Vagina (tissue), 2 donors: ENCODE results near the gene VPS18. TPM values are rescaled to one million over a fixed set of nuclear protein-coding genes. Genes with fewer than 3 reads are reported as not detected.
"Not testable (repeated sequence)": the region's sequence is repeated elsewhere in the genome, so short reads cannot be mapped to it uniquely, and the experiment has no call there.

ENCODE experiments used
- DNase-seq, 2 donors: peaks; one replicate each; pipeline ENCODE4 v3.0.0-alpha.2; 2017; ENCODE audit errors: extremely low spot score in 2 of 2
- H3K27ac ChIP-seq: fragments of 200-600 bp; sonication (generic); one replicate; pipeline ENCODE4 v1.5.1; 2019
- H3K27me3 ChIP-seq: fragments of 200-600 bp; sonication (generic); one replicate; pipeline ENCODE4 v1.5.1; 2019
- H3K36me3 ChIP-seq, 2 donors: fragments of 200-600 bp; sonication (generic); one replicate each; pipeline ENCODE4 v1.5.1; 2017 to 2019
- H3K4me1 ChIP-seq: fragments of 200-600 bp; sonication (generic); one replicate; pipeline ENCODE4 v1.5.1; 2019
- H3K4me3 ChIP-seq, 2 donors: fragments of 200-600 bp; sonication (generic); 1 replicate in 1 of 2; 2 replicates in 1 of 2; pipeline ENCODE4 v1.5.1; 2016 to 2019
- H3K9me3 ChIP-seq: fragments of 200-600 bp; sonication (generic); one replicate; pipeline ENCODE4 v1.5.1; 2019
- POLR2A ChIP-seq, 2 donors: fragments of 450-650 bp; IDR thresholded peaks; one replicate each; pipeline ENCODE4 v1.6.1; 2017; ENCODE audit warnings: antibody characterized with exemption in 2 of 2, mild to moderate bottlenecking in 2 of 2, moderate library complexity in 2 of 2
- POLR2AphosphoS5 ChIP-seq, 2 donors: sonication (generic); formaldehyde crosslinking; IDR thresholded peaks; one replicate each; pipeline ENCODE4 v1.9.0; 2017; ENCODE audit warnings: antibody characterized with exemption in 2 of 2, mild to moderate bottlenecking in 2 of 2, low read depth in 1 of 2; ENCODE audit not compliant: insufficient read depth in 1 of 2
- intact Hi-C: fragments of 100-400 bp; cut with DNase I; formaldehyde crosslinking; loops from one replicate; pipeline ENCODE4 v1.15.1; 2023
- total RNA-seq: library from RNA; depleted of rRNA; stranded (reverse); fragments of >200 nt; gene quantifications from one replicate; pipeline ENCODE4 v1.2.3, GENCODE V29; 2016
- TF ChIP-seq, protein P1 (sequence below), 3 experiments: fragments of 450-650 bp in 2 of 3; fragments of 200-600 bp in 1 of 3; sonication (generic) in 1 of 3; IDR thresholded peaks; one replicate each; pipeline ENCODE4 v1.5.1; 2017 to 2019; ENCODE audit warnings: antibody characterized with exemption in 3 of 3, mild to moderate bottlenecking in 2 of 3, moderate library complexity in 2 of 3

Gene VPS18
- total RNA-seq, 1 donor from 2014 or later, result 21.4 TPM

DNA sequence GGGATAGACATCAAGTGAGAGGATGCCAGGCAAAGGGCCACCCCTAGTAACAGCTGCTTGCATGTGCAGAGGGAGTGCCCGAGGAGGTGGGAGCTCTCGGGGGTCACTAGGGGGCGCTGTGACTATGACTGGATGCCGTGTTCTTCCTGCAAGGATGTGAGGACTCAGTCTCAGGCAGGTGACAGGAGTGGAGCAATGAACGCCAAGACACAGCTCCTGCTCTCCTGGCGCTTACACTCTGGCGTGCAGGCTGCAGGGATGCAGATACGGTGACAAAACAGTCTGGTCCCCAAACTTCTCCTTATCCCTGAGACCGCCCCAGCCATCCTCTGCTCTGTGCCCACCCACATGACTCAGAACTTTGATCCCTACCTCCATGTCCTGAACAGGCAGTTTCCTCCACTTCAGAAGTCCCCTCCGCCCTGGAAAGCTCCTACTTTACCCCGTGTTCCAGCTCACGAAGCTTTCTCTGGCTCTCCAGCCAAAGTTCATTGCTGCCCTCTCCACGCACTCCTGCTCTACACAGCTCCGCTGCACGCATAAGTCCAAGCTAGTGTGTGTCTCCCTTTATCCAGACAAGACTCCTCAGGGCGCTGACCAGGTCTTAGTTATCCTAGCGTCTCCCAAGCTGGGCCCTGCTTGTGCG is 34.9 kb upstream of the VPS18 start:
- intact Hi-C loops, result loop anchor here (5.0 kb wide), 1 partner anchor 33 kb away; the partner anchor contains the start of gene VPS18
- H3K27ac ChIP-seq, result no peak overlapping the region
- peaks cover 15% of the 10 kb centered on the region for H3K4me1 ChIP-seq
- TF ChIP-seq POLR2A (IDR thresholded peaks at IDR 0.05) (no peak), POLR2AphosphoS5 (IDR thresholded peaks at IDR 0.05; ENCODE audit: insufficient read depth in 1 of 2, low read depth in 1 of 2) (peak in 1 of 2 donors; percentile 43)
- TF ChIP-seq, protein P1, sequence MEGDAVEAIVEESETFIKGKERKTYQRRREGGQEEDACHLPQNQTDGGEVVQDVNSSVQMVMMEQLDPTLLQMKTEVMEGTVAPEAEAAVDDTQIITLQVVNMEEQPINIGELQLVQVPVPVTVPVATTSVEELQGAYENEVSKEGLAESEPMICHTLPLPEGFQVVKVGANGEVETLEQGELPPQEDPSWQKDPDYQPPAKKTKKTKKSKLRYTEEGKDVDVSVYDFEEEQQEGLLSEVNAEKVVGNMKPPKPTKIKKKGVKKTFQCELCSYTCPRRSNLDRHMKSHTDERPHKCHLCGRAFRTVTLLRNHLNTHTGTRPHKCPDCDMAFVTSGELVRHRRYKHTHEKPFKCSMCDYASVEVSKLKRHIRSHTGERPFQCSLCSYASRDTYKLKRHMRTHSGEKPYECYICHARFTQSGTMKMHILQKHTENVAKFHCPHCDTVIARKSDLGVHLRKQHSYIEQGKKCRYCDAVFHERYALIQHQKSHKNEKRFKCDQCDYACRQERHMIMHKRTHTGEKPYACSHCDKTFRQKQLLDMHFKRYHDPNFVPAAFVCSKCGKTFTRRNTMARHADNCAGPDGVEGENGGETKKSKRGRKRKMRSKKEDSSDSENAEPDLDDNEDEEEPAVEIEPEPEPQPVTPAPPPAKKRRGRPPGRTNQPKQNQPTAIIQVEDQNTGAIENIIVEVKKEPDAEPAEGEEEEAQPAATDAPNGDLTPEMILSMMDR (IDR thresholded peaks at IDR 0.05), result peak in 2 of 3 experiments; percentile 58 to 62
- no peaks in the 10 kb centered on the region for H3K9me3 ChIP-seq
- no peak for DNase-seq
- no peaks in the 10 kb centered on the region for H3K36me3 ChIP-seq
- no peak overlapping the region for H3K4me3 ChIP-seq
- no peaks in the 10 kb centered on the region for H3K27me3 ChIP-seq

- H3K36me3 ChIP-seq, H3K9me3 ChIP-seq, H3K4me3 ChIP-seq, H3K27me3 ChIP-seq, DNase-seq, intact Hi-C loops, H3K27ac ChIP-seq: not testable (repeated sequence)
- H3K4me1 ChIP-seq, result peaks cover 15% of the 10 kb centered on the region
Measured at GRCh38 chr15:40861147-40861546, 33.1 kb upstream of the VPS18 start.

DNA sequence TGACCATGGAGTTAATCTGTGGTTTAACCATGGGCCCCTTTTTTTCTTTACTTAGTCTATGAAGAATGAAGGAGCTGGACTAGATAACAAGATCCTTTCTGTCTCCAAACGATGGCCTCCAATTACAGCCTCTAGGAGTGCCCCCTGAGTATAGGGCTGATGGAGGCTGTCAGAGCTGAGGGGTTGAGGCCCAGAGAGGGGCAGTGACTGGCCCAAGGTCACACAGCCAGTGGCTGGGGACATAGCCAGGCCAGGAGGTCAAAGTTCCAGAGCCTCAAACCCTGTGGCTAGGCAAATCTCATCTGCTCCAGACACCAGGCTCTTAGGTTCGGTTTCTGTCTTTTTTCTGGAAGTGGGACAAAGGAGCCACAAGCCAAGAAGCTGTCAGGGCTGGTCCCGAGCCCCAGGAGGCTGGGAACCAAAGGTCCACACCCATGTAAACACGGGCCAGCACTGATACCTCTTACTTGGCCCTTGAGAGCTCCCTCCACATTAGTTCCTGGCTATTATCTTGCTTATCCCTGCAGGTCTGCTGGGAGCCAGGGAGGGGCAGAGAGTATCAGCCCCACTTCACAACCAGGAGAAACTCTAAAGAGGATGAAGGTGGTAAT is 30.5 kb upstream of the VPS18 start:
- Histone ChIP-seq H3K4me3 (no peak overlapping the region), H3K36me3 (no peaks in the 10 kb centered on the region), H3K4me1 (no peaks in the 10 kb centered on the region), H3K27ac (peak overlapping the region; percentile 21), H3K9me3 (no peaks in the 10 kb centered on the region), H3K27me3 (no peaks in the 10 kb centered on the region)
- DNase-seq, result no peak
- intact Hi-C loops, result no loop called here
- no peak for TF ChIP-seq POLR2A (IDR thresholded peaks at IDR 0.05)
- TF ChIP-seq POLR2AphosphoS5 (IDR thresholded peaks at IDR 0.05; ENCODE audit: insufficient read depth in 1 of 2, low read depth in 1 of 2), result no peak
- TF ChIP-seq, protein P1 (IDR thresholded peaks at IDR 0.05), result no peak

GRCh38 chr15:40867199-40867598 is 27.1 kb upstream of the VPS18 start:
- DNase-seq, result no peak
- Histone ChIP-seq H3K27me3 (no peaks in the 10 kb centered on the region), H3K36me3 (no peaks in the 10 kb centered on the region), H3K4me1 (no peaks in the 10 kb centered on the region), H3K27ac (no peak overlapping the region), H3K4me3 (no peak overlapping the region), H3K9me3 (no peaks in the 10 kb centered on the region)
- TF ChIP-seq POLR2A (IDR thresholded peaks at IDR 0.05) (no peak), POLR2AphosphoS5 (IDR thresholded peaks at IDR 0.05; ENCODE audit: insufficient read depth in 1 of 2, low read depth in 1 of 2) (no peak)
- TF ChIP-seq, protein P1 (IDR thresholded peaks at IDR 0.05), result no peak
- intact Hi-C loops, result no loop called here

DNA sequence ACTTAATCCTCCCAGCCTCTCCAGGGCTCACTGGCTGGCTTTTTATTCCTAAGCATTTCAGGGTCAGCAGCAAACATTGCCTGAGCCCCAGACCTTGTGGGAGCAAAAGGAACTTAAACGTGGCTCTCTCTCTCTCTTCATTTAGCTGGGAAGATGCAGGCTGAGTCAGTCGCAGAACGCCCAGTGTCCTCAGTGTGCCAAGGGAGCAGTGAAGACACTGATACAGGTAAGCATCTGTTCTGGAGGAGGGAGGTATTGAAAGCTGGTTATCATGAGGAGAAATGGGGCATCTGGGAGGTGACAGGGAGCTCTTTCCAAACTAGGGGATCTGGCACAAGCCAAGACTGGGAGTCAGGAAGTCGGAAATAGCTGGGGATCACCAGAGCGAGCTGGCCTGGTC is 24.6 kb upstream of the VPS18 start:
- TF ChIP-seq POLR2A (IDR thresholded peaks at IDR 0.05) (no peak), POLR2AphosphoS5 (IDR thresholded peaks at IDR 0.05; ENCODE audit: insufficient read depth in 1 of 2, low read depth in 1 of 2) (no peak)
- TF ChIP-seq, protein P1 (IDR thresholded peaks at IDR 0.05), result no peak
- peak overlapping the region; percentile 69 for H3K27ac ChIP-seq
- H3K4me1 ChIP-seq, result peaks cover 15% of the 10 kb centered on the region
- H3K27me3 ChIP-seq, result no peaks in the 10 kb centered on the region
- no peaks in the 10 kb centered on the region for H3K36me3 ChIP-seq
- intact Hi-C loops, result no loop called here
- no peak for DNase-seq
- no peak overlapping the region for H3K4me3 ChIP-seq
- H3K9me3 ChIP-seq, result no peaks in the 10 kb centered on the region
